HG02938 (cell line): Measurements from ENCODE around the gene DSTYK.
"Not testable (repeated sequence)": the region's sequence is repeated elsewhere in the genome, so short reads cannot be mapped to it uniquely, and the experiment has no call there.

Experiments
- ATAC-seq: cut with Tn5 transposase; IDR thresholded peaks from one replicate; pipeline ENCODE4 v1.9.1; 2021; ENCODE audit warnings: mild to moderate bottlenecking, moderate library complexity; ENCODE audit not compliant: unreplicated experiment

The DSTYK gene

DNA sequence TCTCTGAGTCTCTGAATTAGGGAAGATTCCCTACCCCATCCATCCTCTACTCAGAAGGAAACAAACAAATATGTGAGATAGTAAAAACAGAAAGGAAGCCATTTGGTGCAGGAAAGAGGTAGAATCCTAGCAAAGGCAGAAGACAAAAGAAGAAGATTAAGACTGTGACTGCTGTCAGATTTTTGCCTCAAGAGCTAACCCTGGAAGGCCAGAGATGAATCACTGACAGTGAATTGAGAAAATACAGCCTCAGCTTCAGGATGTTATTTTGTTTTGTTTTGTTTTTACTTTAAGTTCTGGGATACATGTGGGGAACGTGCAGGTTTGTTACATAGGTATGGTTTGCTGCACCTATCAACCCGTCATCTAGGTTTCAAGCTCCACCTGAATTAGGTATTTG is 31.7 kb downstream of the DSTYK start:
- ATAC-seq = no peak

DNA sequence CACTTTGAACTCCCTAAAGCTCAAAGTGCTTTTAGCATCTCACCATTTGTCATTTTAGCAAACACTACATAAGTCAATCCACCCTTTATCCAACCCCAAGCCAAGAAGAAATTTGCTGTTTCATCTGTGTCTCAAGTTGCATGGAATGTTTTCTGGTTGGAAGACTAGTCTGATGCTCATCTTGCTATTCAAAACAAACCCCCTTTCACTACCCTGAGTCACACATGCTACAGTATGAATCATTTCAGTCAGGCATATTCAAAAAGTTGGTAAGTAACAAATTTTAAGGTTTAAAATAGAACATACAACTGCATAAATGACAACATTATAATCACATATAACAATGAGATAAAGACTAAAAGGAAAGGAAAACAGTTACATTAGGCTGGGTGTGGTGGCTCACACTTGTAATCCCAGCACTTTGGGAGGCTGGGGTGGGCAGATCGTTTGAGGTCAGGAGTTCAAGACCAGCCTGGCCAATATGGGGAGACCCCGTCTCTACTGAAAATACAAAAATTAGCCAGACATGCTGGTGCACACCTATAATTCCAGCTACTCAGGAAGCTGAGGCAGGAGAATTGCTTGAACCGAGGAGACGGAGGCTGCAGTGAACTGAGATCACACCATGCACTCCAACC is 38.7 kb downstream of the DSTYK start:
- ATAC-seq = no peak

DNA sequence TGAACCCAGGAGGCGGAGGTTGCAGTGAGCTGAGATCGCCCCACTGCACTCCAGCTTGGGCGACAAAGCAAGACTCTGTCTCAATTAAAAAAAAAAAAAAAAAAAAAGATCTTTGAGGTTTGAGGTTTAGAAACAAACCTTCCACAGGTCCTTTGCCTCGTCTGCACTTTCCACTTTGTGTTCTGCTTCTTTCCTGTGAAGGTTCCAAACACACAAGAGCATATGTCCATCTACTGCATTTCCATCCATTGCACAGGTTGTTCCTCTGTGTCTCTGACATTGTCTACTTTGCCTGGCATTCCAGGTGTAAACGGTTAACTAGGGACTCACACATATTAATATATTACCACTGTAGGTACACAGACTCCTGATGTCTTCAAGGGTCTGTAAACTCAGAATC is 40.1 kb downstream of the DSTYK start:
- ATAC-seq = no peak

DNA sequence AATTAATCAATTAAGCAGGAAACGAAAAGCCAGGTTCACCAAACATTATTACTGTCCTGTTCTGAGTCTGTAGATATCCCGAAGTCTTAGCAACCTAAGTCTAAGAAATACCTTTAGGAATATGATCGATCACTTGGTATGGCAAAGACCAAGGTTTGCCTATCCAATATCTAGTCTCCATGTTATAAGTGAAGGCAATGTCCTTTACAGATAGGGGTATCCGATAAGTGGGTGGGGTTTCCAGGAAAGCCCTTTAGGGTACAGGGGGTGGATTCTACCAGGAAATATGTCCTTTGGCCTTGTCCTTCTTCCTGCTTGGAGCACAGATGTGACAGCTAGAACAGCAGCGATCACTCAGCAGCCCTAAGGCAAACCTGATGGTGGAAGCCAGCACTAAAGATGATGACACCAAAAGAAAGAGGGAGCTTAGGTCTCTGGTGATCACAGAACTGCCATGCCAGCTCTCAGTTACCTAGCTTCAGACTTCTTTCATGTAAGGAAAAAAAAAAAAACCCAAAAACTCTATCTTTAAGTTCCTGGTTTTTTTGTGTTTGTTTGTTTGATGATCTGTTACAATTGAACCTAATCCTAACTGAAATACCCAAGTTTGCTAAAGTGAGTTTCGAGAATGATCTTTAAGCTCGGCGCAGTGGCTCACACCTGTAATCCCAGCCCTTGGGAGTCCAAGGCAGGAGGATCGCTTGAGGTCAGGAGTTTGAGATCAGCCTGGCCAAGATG is 40.8 kb downstream of the DSTYK start:
- no peak for ATAC-seq

DNA sequence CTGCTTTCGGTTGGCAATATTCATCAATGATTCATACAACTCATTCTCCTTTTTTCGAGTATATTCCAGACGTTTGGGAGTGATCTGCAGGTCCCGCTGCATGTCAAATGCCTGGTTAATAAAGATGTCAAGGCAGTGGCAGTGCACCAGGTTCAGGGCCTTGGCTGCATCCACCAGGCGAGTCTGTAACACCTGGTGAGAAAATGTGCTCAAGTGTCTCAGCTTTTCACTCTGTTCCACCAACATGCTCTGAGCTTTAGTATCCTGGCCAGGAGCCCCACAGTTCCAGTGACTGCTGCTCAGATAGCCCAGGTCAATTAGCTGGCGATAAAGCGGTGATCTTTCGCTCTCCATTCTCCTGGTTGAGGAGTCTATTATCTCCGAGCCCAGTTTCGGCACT is 42.3 kb downstream of the DSTYK start:
- no peak for ATAC-seq

DNA sequence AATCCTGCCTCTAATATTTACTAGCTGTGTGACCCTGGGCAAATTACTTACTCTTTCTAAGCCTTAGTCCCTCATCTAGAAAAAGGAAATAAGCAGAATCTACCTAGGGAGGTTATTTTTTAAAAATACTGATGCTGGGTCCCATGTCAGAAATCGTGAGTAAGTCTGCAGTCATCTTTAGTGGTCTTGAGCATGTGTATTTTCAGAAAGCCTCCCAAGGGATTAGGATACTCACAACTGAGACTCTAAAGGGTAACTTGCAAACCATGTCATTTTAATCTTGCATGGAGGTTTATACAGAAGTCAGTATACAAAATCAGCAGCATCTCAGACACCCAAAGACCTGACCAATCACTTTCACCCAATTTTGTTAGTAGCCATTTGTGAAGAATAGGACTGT is 43.2 kb downstream of the DSTYK start:
- ATAC-seq = no peak

DNA sequence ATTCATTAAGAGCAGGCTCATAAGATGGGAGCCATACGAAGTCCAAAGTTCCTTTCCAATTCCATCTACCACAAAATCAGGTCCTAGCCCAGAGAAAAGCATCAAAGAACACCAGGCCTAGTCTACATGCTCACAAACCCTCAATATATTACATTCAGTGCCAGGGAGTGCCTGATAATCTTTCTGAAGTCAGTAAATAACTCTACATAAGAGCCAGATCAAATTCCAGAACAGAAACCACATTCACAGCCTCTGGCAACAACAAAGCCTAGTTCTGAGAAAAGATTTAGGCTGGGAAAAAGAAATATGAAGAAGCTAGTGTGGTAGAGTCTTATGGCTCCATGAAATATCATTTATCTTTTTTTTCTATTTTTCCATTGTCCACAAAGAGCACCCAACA is 49.2 kb downstream of the DSTYK start:
- no peak for ATAC-seq

DNA sequence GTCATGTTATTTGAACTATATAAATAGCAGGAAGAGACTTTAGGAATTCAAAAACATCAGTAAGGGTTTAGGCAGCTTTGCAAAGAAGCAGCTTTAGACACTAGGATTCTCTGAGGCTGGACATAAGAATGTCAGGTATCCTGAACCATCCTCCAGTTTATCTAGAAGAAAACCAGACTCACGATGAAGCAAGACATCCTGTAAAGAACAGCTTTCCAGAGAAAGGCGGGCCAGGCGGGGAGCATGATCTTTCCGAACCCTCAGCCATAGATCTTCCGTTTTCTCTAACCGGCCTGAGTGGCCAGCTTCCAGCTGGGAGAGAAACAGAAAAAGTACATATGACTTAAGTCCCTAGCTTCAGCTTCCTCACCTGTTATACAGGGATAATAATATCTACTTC is 50.4 kb downstream of the DSTYK start:
- no peak for ATAC-seq

DNA sequence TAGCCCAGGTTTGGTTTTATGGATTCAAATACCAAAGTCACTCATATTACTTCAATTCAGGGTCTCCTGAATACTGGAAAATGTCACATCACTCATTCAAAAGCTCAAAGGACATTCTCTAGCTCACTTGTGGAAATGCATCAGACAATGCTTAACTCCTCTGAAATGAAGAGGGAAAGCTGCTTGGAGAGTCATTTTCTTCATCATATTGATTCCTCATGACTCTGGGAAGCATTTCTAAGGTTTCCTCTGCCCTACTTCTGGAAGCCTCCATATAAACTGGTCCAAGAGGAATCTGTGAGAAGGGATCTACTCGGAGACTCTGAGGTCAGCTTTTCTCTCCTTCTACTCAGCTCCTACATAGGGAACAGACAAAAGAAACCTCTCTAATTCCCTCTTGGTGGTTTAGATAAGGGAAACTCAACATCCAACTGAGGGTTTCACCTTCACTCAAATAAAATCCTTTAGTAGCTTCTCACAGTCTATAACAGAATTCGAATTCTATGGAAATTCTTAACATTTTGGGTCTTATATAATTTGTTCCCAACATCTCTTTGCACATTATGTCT is 53.4 kb downstream of the DSTYK start:
- ATAC-seq = no peak

DNA sequence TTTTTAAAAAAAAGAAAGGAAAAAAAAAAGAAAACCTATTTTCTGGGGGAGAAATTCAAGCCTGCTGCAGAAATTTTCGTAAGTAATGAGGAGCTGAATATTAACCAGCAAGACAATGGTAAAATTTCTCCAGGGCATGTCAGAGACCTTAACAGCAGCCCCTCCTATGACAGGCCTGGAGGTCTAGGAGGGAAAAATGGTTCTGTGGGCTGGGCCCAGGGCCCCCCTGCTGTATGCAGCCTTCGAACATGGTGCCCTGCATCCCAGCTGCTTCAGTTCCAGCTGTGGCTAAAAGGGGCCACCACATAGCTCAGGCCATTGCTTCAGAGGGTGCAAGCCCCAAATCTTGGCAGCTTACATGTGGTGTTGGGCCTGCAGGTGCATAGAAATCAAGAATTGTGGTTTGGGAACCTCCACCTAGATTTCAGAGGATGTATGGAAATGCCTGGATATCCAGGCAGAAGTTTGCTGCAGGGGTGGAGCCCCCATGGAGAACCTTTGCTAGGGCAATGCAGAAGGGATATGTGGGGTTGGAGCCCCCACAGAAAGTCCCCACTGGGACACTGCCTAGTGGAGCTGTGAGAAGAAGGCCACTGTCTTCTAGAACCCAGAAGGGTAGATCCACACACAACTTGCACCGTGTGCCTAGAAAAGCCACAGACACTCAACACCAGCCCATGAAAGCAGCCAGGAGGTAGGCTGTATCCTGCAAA is 55.7 kb downstream of the DSTYK start:
- ATAC-seq = not testable (repeated sequence)

DNA sequence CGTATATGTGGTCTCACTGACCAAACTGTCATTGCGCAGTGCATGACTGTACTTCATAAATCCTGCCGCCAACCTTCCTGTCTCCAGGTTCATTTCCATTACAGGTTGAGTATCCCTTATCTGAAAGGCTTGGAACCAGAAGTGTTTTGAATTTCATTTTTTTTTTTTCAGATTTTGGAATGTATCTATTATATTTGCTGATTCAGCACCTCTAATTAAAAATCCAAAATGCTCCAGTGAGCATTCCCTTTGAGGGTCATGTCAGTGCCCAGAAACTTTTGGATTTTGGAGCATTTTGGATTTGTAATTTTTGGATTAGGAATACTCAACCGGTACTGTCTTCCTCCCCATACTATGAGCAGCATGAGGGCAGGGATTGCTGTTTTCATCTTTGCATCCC is 59.0 kb downstream of the DSTYK start:
- ATAC-seq = no peak

DNA sequence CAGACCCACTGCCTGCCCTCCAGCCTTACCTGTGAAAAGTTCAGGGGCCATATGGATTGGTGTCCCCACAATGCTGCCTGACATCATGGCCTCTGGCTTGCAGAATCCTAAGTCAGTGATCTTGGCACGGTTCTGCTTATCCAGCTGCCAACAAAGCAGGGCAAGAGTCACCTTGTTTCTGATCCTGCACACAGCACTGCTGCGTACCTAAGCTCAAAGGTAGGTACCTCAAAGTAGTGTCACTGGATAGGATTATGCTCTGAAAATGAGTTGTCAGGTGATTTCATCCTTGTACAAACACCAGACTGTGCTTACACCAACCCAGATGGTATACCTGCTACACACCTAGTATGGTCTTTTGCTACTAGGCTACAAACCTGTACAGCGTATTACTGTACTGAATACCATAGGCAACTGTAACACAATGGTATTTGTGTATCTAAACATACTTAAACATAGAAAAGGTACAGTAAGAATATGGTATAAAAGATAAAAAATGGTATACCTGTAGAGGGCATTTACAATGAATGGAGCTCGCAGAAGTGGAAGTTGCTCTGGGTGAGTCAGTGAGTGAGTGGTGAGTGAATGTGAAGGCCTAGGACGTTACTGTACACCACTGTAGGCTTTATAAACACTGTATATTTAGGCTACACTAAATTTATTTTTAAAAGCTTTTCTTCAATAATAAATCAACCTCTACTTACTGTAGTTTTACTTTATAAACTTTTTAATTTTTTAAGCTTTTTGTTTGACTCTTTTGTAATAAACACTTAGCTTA is 60.7 kb downstream of the DSTYK start:
- no peak for ATAC-seq

DNA sequence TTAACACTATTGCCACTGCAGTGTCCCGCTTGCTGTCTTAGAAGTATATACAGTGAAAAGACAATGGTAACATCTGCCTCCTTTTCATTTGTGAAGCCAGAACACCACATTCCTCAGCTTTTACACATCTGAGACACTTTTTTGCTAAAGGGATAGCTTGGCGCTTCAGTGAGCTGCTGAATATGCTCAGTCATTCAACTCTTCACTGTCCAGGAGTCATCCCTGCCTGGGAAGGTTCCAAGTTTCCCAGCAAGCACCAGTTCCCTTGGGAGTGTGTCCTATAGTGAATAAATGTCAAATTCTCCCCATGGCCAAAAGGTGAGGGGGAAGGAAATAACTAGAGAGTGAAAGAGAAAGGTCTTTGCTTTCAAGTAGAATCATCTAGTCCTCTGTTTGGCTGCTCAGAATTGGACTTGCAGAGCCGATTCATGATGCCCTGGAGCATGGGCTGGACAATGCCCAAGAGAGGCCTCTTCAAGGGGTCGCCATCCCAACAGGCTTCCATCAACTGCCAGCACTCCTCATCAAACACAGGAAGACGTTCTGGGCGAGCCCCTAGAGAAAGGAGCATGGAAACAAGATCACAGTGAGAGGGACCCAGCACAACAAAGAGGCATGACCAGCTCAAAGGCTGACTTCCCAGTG is 64.2 kb downstream of the DSTYK start:
- ATAC-seq = no peak

DNA sequence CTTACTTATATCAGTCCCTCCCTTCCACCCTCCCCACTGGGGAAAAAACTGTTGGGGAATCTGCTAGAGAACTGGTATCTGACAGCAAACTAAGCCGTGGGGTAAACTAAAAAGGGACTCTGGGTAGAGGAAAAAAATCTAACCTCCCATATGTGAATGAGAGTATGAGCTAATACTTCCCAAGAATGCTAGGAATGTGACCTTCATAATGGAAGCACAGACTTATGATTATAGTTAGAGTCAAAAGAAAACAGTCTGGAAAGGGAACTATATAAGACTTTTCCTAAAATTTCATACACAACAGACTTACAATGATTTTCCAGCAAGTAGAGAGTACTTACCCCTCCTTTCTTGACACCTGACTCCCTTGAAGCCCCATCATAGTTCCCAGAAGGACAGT is 66.8 kb downstream of the DSTYK start:
- no peak for ATAC-seq

DNA sequence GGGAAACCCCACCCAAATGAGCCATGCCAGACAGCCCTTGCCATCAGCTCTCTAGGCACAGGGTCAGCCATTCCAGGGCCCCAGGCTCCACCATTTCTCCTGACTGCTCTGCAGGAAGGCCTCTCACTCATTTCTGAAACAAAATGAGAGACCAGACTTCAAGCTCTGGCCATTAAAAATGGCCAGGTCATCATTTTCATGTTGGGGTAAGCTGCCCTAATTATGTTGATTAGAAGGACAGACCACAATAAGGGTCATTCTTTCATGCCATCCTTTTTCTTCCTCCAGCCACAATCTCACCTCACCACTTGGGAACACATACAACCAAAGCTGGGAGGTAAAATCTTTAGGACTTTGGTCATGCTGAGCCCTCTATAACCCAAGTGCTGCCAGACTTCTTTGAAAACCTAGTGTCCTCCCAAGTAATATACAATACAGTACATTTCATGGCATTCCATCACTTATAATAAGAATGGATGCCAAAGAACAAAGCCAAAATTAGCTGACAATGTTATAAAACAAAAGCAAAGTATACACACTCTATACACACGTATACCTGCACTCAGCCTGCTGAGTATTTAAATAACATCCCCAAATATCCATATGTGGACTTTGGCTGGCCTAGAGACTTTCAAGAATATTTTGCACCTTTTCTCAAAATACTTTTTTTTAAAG is 67.3 kb downstream of the DSTYK start:
- no peak for ATAC-seq

DNA sequence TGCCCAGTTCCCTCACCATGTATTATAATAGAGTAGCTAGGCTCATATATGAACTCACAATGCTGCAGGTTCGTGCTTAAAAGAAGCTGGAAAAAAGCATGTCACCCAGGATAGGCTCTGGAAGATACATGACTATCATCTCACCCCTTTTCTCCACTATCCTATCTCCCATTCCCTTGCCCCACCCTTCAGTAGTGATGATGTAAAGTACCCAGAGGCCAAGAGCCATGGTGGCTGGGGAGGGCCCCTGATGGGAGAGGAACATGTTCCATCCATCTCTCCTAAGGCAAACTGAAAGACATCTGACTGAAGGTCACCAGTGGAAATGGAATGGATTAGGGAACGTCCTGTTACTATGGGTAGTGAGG is 69.4 kb downstream of the DSTYK start:
- ATAC-seq = no peak

DNA sequence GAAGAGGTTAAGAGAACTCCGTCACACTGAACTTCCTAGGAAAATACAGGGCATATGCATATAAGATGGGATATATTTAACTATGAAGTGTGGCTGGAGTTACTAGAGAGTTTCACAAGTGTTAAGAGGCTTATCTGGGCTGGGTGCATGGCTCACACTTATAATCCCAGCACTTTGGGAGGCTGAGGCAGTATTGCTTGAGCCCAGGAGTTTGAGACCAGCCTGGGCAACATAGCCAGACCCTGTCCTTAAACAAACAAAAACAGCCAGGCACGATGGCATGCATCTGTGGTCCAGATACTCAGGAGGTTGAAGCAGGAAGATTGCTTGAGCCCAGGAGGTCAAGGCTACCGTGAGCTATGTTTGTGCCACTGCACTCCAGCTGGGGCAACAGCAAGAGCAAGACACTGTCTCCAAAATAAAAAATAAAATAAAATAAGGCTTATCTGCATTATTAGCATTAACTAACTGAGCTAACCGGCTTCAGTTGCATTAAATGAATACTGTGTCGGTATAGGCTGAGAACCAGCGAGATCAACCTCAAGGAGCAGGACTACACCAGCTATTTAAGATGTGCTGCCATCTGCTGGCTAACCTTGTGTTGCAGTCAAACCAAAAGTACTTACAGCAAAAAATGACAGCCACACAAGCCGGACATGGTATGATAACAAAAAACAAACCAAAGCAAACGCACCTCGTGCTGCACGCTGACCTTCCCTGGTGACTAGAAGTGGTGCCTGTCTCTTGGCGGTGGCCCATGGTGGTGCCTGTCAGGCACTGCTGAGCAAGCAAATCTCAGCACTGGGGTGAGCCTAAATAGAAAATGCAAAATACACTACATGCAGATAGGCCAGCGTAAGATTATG is 70.0 kb downstream of the DSTYK start:
- no peak for ATAC-seq

DNA sequence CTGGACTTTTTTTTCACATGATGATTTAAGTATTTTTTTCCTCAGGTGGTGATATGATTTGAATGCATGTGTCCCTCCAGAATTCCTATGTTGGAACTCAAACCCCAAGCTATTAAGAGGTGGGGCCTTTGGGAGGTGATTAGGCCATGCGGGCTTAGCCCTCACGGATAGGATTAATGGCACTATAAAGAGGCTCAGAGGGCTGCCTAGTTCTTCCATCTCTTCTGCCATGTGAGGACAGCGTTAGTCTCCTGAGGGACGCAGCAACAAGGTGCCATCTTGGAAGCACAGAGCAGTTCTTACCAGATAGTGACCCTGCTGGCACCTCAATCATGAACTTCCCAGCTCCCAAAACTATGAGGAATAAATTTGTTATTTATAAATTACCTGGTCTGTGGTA is 71.4 kb downstream of the DSTYK start:
- no peak for ATAC-seq

DNA sequence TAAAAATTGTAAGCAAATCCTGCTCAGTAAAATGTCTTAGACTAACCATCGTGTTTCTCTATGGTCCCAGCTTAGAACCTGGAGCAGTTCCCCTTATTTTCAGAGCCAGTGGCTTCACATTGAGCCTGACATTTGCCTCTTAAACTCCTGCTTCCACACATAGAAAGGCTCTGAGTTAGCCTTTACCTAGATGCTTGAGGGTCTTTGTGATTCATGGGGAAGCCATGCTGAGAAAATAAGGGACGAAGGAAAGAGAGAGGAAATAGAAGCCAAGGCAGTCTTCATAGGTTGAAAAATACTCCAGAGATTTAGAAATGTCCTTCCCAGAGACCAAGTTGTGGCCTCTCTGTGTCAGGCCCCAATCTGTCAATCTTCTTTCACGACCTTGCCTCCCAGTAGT is 73.6 kb downstream of the DSTYK start:
- no peak for ATAC-seq
